ENCODE measurements around the gene RIGI.
"Not testable (repeated sequence)": the region's sequence is repeated elsewhere in the genome, so short reads cannot be mapped to it uniquely, and the experiment has no call there.

RIGI gene

GRCh38 chr9:32525709-32526030 lies 326 bp downstream of the RIGI start:
- DNase-seq = no peak

- peak; percentile 23 for DNase-seq
These were observed 896 bp downstream of the RIGI start for GRCh38 chr9:32524892-32525708.

GRCh38 chr9:32524558-32524891 lies 1.5 kb downstream of the RIGI start:
- not testable (repeated sequence) for DNase-seq

GRCh38 chr9:32523910-32524309 lies 2.1 kb downstream of the RIGI start:
- no peak for DNase-seq

GRCh38 chr9:32518276-32518675 lies 7.7 kb downstream of the RIGI start:
- DNase-seq = no peak

- no peak for DNase-seq
These were observed 9.8 kb downstream of the RIGI start for GRCh38 chr9:32516241-32516640.

- peak; percentile 13 for DNase-seq
These were observed 17.3 kb downstream of the RIGI start for GRCh38 chr9:32508728-32509127.

GRCh38 chr9:32503008-32503407 lies 23.0 kb downstream of the RIGI start:
- DNase-seq = no peak

- no peak for DNase-seq
These were observed 23.5 kb downstream of the RIGI start for GRCh38 chr9:32502464-32502863.

- no peak for DNase-seq
These were observed 24.1 kb downstream of the RIGI start for GRCh38 chr9:32501868-32502267.

GRCh38 chr9:32500768-32501167 lies 25.2 kb downstream of the RIGI start:
- no peak for DNase-seq

- DNase-seq = no peak
These were observed 28.1 kb downstream of the RIGI start for GRCh38 chr9:32497921-32498320.

- DNase-seq = no peak
These were observed 35.4 kb downstream of the RIGI start for GRCh38 chr9:32490601-32491000.

- DNase-seq = no peak
These were observed 38.0 kb downstream of the RIGI start for GRCh38 chr9:32487981-32488380.

GRCh38 chr9:32486839-32487562 lies 39.0 kb downstream of the RIGI start:
- DNase-seq = no peak

- no peak for DNase-seq
These were observed 42.7 kb downstream of the RIGI start for GRCh38 chr9:32483343-32483742.
